G401.6 (cell line): ENCODE results near the gene IDS.
"Not testable (repeated sequence)": the region's sequence is repeated elsewhere in the genome, so short reads cannot be mapped to it uniquely, and the experiment has no call there.

ENCODE experiments used
- FAIRE-seq: peaks from 2 replicates; lab custom pipeline; 2012; peaks lifted over from hg19 to GRCh38; lab: Jason Lieb, UNC

IDS gene, protein sequence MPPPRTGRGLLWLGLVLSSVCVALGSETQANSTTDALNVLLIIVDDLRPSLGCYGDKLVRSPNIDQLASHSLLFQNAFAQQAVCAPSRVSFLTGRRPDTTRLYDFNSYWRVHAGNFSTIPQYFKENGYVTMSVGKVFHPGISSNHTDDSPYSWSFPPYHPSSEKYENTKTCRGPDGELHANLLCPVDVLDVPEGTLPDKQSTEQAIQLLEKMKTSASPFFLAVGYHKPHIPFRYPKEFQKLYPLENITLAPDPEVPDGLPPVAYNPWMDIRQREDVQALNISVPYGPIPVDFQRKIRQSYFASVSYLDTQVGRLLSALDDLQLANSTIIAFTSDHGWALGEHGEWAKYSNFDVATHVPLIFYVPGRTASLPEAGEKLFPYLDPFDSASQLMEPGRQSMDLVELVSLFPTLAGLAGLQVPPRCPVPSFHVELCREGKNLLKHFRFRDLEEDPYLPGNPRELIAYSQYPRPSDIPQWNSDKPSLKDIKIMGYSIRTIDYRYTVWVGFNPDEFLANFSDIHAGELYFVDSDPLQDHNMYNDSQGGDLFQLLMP

GRCh38 chrX:149504915-149505651 is at the start of gene IDS:
TSS of gene IDS (minus strand) at chrX:149505306. CDS start at chrX:149505137, 169 bp downstream.
- FAIRE-seq, result peak; percentile 92

DNA sequence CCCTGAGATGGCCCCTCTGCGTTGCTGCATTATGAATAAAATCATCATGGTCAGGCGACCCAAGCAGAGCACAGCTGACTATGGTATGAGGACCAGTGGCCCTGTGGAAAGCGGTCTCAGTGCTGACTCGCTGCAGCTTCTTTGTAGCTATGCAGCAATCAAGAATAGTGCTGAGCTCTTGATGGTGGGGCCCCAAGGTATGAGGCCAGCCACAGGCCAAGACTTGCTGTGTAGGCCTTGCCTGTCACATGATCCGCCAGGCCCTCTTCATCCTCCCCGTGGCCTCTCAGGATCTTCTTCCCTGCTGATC is 46.8 kb upstream of the IDS start:
- FAIRE-seq, result not testable (repeated sequence)

DNA sequence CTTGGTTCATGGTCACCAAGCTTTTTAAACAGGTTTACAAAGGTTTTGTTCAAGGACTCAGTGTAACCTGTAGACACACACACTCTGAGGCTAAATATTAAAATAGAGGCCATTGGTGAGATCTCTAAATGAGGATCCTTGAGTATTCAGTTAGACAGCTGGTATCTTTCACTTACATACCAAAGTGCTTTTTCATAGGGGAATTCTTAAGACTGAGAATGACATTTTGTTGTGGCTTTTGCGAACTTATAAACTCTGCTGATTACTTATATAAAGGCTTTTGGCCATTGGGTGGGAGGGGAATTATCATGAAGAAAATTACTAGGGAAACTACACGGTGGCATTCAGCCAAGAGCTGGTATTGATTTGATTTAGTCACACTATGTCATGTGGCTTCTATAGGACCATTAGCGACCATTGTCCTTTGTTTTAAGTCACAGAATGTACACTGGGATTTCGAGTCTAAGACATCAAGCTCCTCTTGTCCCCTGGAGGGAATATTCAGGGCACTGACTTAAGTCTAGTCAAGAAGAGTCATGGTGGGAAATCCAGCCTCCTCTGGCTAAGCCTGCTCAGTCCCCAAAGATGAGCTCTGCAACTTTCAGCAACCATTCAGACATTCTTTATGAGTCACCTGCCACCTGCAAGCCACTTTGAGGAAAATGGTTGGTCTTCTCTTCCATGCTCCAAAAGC is 46.3 kb upstream of the IDS start:
- not testable (repeated sequence) for FAIRE-seq

- not testable (repeated sequence) for FAIRE-seq
These were observed 45.3 kb upstream of the IDS start for GRCh38 chrX:149550454-149550853.

- not testable (repeated sequence) for FAIRE-seq
These were observed 44.6 kb upstream of the IDS start, which contains the start of gene HSFX3 for GRCh38 chrX:149549701-149550100. TSS of gene HSFX3 (minus strand) at chrX:149549924. CDS start at chrX:149549852, 72 bp downstream.

DNA sequence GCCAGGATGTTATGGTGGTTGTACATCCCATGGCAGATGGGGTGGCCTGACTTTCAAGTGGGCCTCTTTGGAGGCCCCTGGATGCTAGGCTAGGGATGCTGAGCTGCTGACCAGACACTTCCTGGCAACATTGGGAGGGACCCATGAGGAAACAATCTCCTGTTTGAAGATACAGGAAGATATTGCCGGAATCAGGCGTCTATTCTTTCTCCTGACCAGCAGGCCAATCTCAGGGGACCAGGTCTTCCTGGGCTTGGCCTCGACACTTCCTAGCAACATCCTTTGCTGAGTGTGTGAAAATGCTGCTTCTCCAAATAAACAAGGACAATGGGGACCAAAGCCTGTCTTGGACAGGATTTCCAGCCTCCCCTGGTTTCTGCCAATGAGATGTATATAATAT is 42.7 kb upstream of the IDS start:
- not testable (repeated sequence) for FAIRE-seq

DNA sequence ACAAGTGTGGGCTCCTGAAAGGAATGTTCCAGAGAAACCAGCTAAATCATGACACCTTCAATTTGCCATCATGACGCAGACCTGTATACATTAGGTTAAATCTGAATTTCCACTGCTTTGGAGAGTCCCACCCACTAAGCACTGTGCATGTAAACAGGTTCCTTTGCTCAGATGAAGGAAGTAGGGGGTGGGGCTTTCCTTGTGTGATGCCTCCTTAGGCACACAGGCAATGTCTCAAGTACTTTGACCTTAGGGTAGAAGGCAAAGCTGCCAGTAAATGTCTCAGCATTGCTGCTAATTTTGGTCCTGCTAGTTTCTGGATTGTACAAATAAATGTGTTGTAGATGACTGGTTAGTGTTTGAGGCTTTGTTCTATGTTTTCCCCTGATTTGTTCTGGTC is 41.9 kb upstream of the IDS start:
- not testable (repeated sequence) for FAIRE-seq

- FAIRE-seq, result not testable (repeated sequence)
These were observed 40.7 kb upstream of the IDS start for GRCh38 chrX:149545545-149546543.

- FAIRE-seq, result no peak
These were observed 36.5 kb upstream of the IDS start for GRCh38 chrX:149541521-149542047.

GRCh38 chrX:149540621-149541520 is 35.8 kb upstream of the IDS start, which contains the start of gene EOLA1:
TSS of gene EOLA1 (plus strand) at chrX:149541012. CDS start at chrX:149545631, 4,619 bp downstream.
- FAIRE-seq, result peak; percentile 99

DNA sequence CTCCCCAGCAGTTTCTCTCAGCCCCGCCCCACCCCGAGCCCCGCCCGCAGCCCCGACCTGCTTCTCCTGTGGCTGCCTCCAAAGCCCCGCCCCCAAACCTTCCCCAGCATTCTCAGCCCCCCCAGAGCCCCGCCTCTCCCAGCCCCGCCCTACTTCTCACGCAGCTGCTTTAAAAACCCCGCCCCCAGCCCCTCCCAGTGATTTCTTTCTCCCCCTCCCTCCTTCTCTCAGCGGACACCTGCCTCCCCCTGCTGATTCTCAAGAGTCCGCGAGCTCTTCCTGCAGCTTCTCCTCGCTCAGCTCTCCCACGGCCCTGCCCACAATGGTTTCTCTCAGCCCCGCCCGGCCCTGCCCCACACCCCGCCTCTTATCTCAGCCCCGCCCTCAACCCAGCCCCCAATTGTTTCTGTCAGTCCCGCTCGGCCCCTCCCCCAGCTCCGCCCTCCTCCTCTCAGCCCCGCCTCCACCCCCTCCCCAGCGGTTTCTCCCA is 35.1 kb upstream of the IDS start:
- no peak for FAIRE-seq

- peak; percentile 96 for FAIRE-seq
These were observed 34.4 kb upstream of the IDS start for GRCh38 chrX:149539283-149540130.

DNA sequence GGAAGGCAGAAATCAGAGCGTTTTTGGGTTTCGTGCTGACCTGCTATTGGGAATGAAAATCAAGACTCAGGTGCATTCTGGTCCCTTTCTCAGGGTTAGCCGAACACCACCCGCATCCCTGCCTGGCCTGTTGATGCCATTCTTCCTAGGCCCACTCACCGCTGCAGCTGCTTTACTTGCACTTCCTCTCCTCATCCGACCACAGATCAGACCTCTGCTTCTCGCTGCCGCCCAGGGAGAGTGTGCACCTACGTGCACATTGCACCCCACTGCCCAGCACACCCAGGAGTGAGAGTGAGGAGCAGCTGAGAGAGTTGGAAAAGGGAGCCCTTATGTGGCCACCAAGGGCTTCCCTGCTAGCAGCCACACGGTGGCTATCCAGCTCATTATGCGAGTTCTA is 32.4 kb upstream of the IDS start:
- not testable (repeated sequence) for FAIRE-seq

DNA sequence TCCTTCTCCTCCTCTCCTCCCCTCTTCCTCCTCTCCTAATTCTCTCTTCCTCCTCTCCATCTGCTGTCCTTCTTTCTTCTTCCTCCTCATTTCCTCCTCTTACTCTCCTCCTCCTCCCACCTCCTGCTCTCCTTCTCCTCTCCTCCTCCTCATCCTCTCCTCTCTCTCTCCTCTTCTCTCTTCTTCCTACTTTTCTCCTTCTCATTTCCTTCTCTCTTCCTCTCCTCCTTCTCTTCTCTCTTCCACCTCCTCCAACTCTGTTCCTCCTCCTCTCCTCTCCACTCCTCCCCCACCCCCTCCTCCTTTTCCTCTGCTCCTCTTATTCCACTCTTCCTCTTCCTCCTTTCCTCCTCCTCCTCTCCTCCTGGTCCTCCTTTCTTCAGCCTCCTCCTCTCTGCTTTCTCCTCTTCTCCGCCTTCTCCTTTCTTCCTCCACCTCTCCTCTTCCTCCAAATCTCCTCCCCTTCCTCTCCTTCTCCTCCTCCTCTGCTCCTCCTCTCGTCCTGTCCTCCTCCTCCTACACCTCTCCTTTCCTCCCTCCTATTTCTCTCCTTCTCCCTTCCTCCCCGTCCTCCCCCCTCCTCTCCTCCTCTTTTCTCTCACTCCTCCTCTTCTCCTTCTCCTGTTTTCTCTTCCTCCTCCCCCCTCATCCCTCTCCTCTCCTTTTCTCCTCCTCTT is 30.0 kb upstream of the IDS start:
- not testable (repeated sequence) for FAIRE-seq

DNA sequence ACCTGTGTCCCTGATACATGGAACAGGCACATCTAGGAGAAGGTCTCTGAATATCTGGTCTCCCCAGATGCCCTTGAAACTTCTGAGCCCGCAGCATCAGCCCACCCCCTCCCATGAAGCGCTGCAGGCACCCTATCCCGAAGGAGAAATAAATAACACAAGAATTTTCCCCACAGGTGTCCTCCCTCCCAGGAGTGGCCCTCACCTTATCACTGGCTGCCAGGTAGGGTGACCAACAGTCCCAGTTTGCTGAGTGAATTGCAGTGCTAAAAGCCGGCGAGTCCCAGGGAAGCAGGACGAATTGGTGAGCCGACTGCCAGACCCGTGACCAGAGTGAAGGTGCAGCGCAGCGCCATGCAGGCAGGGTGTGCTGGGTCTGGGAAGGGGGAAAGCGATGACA is 28.9 kb upstream of the IDS start:
- not testable (repeated sequence) for FAIRE-seq

- not testable (repeated sequence) for FAIRE-seq
These were observed 27.8 kb upstream of the IDS start for GRCh38 chrX:149532868-149533267.

DNA sequence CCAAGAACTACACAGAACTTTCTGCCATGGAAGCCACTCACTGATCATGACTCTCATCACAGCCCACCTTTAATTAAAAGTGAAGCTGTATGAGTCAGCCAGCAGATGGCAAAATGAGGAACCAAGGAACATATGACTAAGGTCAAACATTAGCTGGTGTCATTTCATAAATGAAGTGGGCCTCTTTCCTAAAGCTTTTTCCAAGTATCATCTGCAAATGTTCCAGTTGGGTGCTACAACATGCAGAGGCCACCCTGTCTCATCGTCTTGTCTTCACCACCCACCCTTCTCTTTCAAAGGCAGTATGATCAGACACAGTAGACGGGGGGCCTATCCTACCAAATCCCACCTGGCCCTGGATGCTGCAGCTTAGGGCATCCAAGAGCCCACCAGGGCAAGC is 26.5 kb upstream of the IDS start:
- FAIRE-seq, result no peak

- no peak for FAIRE-seq
These were observed 23.3 kb upstream of the IDS start for GRCh38 chrX:149528381-149528780.
